Mesenchymal stem cell (in vitro differentiated cells and primary cell): ENCODE results near the gene ARHGEF40.

Source experiments
- DNase-seq: peaks from one replicate; pipeline ENCODE4 v3.0.0-alpha.2; 2013
- H2AFZ ChIP-seq: one replicate; pipeline ENCODE4 v1.6.1; 2013; ENCODE audit warnings: low read depth, mild to moderate bottlenecking, control low read depth, inconsistent platforms, low read length, moderate library complexity
- H2AK5ac ChIP-seq: 2 replicates; pipeline ENCODE4 v1.6.1; 2013; ENCODE audit warnings: low read length, moderate library complexity, mild to moderate bottlenecking, inconsistent platforms; ENCODE audit not compliant: severe bottlenecking
- H2BK120ac ChIP-seq: one replicate; pipeline ENCODE4 v1.6.1; 2013; ENCODE audit warnings: low read depth, mild to moderate bottlenecking, inconsistent platforms, low read length, moderate library complexity
- H2BK12ac ChIP-seq, 2 experiments: one replicate each; pipeline ENCODE4 v1.6.1; 2013; ENCODE audit warnings: inconsistent platforms in 2 of 2, low read length in 2 of 2, mild to moderate bottlenecking in 2 of 2, moderate library complexity in 2 of 2, control low read depth in 1 of 2
- H2BK15ac ChIP-seq: one replicate; pipeline ENCODE4 v1.6.1; 2013; ENCODE audit warnings: mild to moderate bottlenecking, low read depth, inconsistent platforms; ENCODE audit not compliant: poor library complexity, severe bottlenecking
- H2BK5ac ChIP-seq: 2 replicates; pipeline ENCODE4 v1.6.1; 2013; ENCODE audit warnings: low read depth, mild to moderate bottlenecking, low read length, control low read depth, inconsistent platforms; ENCODE audit not compliant: poor library complexity, severe bottlenecking
- H3K14ac ChIP-seq, 2 experiments: one replicate each; pipeline ENCODE4 v1.6.1; 2013; ENCODE audit warnings: inconsistent platforms in 2 of 2, low read length in 2 of 2, control low read depth in 1 of 2, mild to moderate bottlenecking in 1 of 2, moderate library complexity in 1 of 2
- H3K18ac ChIP-seq, 2 experiments: one replicate each; pipeline ENCODE4 v1.6.1; 2013; ENCODE audit warnings: inconsistent platforms in 2 of 2, low read length in 2 of 2, control low read depth in 1 of 2, low read depth in 1 of 2, mild to moderate bottlenecking in 1 of 2
- H3K23ac ChIP-seq, 2 experiments: one replicate each; pipeline ENCODE4 v1.6.1; 2013; ENCODE audit warnings: inconsistent platforms in 2 of 2, low read length in 2 of 2, mild to moderate bottlenecking in 2 of 2, moderate library complexity in 2 of 2, control low read depth in 1 of 2
- H3K27ac ChIP-seq: 2 replicates; pipeline ENCODE4 v1.5.1; 2013; ENCODE audit warnings: mild to moderate bottlenecking, moderate library complexity, low read length, control low read depth, inconsistent platforms; ENCODE audit not compliant: poor library complexity, severe bottlenecking
- H3K27me3 ChIP-seq, 2 experiments: 2 replicates each; pipeline versions ENCODE4 v1.6.1 to v1.7.0; 2013; ENCODE audit warnings: low read length in 2 of 2, mild to moderate bottlenecking in 2 of 2, moderate library complexity in 2 of 2, control low read depth in 1 of 2, inconsistent platforms in 1 of 2; ENCODE audit not compliant: control insufficient read depth in 1 of 2, insufficient read depth in 1 of 2
- H3K36me3 ChIP-seq, 2 experiments: 2 replicates each; pipeline versions ENCODE4 v1.6.1 to v1.7.0; 2013; ENCODE audit warnings: low read length in 2 of 2, control low read depth in 1 of 2, inconsistent platforms in 1 of 2, low read depth in 1 of 2, mild to moderate bottlenecking in 1 of 2; ENCODE audit not compliant: insufficient read depth in 2 of 2, control insufficient read depth in 1 of 2
- H3K4ac ChIP-seq, 2 experiments: one replicate each; pipeline ENCODE4 v1.6.1; 2013; ENCODE audit warnings: inconsistent platforms in 2 of 2, low read length in 2 of 2, mild to moderate bottlenecking in 2 of 2, moderate library complexity in 2 of 2, control low read depth in 1 of 2, low read depth in 1 of 2
- H3K4me1 ChIP-seq: 2 replicates; pipeline ENCODE4 v1.6.1; 2013; ENCODE audit warnings: low read depth, low read length, control low read depth; ENCODE audit not compliant: control insufficient read depth, insufficient read depth
- H3K4me2 ChIP-seq: 2 replicates; pipeline ENCODE4 v1.6.1; 2013; ENCODE audit warnings: low read length, mild to moderate bottlenecking, inconsistent platforms; ENCODE audit not compliant: poor library complexity, severe bottlenecking
- H3K4me3 ChIP-seq, 2 experiments: 2 replicates each; pipeline versions ENCODE4 v1.5.1 to v1.7.0; 2013; ENCODE audit warnings: low read length in 2 of 2, mild to moderate bottlenecking in 2 of 2, control low read depth in 1 of 2, low read depth in 1 of 2; ENCODE audit not compliant: insufficient read depth in 1 of 2
- H3K79me1 ChIP-seq: replicated peaks from 2 replicates; pipeline ENCODE4 v1.6.1; 2013; ENCODE audit warnings: mild to moderate bottlenecking, control low read depth, low read length, inconsistent platforms; ENCODE audit not compliant: poor library complexity, severe bottlenecking
- H3K9ac ChIP-seq: 2 replicates; pipeline ENCODE4 v1.7.0; 2013; ENCODE audit warnings: mild to moderate bottlenecking, low read length, moderate library complexity
- H3K9me3 ChIP-seq: 2 replicates; pipeline ENCODE4 v1.7.0; 2013; ENCODE audit warnings: mild to moderate bottlenecking, low read length; ENCODE audit not compliant: control insufficient read depth
- H4K8ac ChIP-seq: one replicate; pipeline ENCODE4 v1.6.1; 2013; ENCODE audit warnings: inconsistent platforms, mild to moderate bottlenecking, low read length, moderate library complexity
- H4K91ac ChIP-seq: one replicate; pipeline ENCODE4 v1.6.1; 2013; ENCODE audit warnings: mild to moderate bottlenecking, low read length, inconsistent platforms
- WGBS: methylation state at CpG from one replicate; pipeline ENCODE4 v1.1.7; 2013; ENCODE audit warnings: mixed read lengths; 5-methylcytosine and 5-hydroxymethylcytosine counted together

The ARHGEF40 gene

DNA sequence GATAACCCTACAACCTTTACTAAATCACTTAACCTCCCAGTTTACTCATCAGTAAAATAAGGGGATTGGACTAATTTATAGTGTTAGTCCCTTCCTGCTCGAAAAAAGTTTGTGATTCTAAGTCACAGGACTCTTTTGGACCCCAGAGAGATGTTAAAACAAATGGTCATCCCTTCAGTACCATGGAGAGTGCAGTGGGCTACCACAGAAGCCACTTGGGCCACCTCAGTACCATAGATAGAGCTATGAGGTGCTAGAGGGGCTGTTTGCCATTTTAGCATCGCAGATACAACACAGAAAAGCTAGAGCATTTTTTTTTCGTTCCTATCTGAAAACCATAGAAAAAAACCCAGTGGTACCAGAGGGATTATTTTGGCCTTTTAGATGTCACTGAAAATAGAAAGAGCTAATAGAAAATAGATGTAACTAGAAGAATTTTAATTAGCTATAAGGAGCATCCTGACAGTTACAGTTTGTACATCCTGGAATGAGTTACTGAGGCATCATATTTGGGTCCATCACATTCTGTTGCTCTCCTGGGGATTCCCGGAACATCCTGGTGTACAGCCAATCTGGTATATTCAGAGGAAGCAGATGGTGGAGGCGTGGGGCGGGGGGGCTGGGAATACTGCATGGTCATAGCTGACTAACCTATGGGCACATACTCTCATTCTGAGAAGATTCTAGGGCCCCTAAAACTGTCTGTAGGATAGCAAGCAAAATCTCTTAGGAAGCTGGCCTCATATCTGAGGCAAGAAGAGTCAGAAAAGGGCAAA, 25.5 kb downstream of the ARHGEF40 start:
- no peak overlapping the region for H4K91ac ChIP-seq
- H2AK5ac ChIP-seq, result no peak overlapping the region
- peaks cover 28% of the 10 kb centered on the region for H3K4me1 ChIP-seq
- WGBS, result 73% methylated on average over 5 of the region's 6 CpGs
- H2BK120ac ChIP-seq, result no peak overlapping the region
- H3K9ac ChIP-seq, result no peak overlapping the region
- H4K8ac ChIP-seq, result no peak overlapping the region
- H3K27ac ChIP-seq, result peak overlapping the region; percentile 88
- no peak for DNase-seq
- no peak overlapping the region for H3K23ac ChIP-seq
- peaks cover 17 to 27% of the 10 kb centered on the region in 2 experiments for H3K36me3 ChIP-seq
- H3K79me1 ChIP-seq, result peaks cover 12% of the 10 kb centered on the region
- H3K18ac ChIP-seq, result no peak overlapping the region
- H2BK12ac ChIP-seq, result no peak overlapping the region
- H2BK15ac ChIP-seq, result no peak overlapping the region
- H3K4me2 ChIP-seq, result no peak overlapping the region
- H3K4ac ChIP-seq, result no peak overlapping the region
- H3K27me3 ChIP-seq, result no peaks in the 10 kb centered on the region
- H2AFZ ChIP-seq, result no peak overlapping the region
- no peak overlapping the region for H2BK5ac ChIP-seq
- H3K14ac ChIP-seq, result no peak overlapping the region
- no peaks in the 10 kb centered on the region for H3K9me3 ChIP-seq
- H3K4me3 ChIP-seq, result no peak overlapping the region

GRCh38 chr14:21096438-21096837, 26.3 kb downstream of the ARHGEF40 start:
- Histone ChIP-seq H2BK15ac (no peak overlapping the region), H3K79me1 (peaks cover 9% of the 10 kb centered on the region), H2AK5ac (peak overlapping the region; percentile 21), H3K27ac (peak overlapping the region; percentile 88), H3K4me2 (peak overlapping the region; percentile 36), H2BK5ac (no peak overlapping the region), H3K4ac (no peak overlapping the region), H4K91ac (no peak overlapping the region), H3K23ac (no peak overlapping the region), H2BK120ac (no peak overlapping the region), H4K8ac (no peak overlapping the region), H3K9me3 (no peaks in the 10 kb centered on the region), H3K4me1 (peaks cover 28% of the 10 kb centered on the region), H3K27me3 (no peaks in the 10 kb centered on the region), H3K9ac (peak overlapping the region; percentile 32), H3K18ac (no peak overlapping the region), H2BK12ac (no peak overlapping the region), H2AFZ (no peak overlapping the region), H3K14ac (no peak overlapping the region), H3K4me3 (peak overlapping the region in 1 of 2 experiments; percentile 33), H3K36me3 (peaks cover 9 to 19% of the 10 kb centered on the region in 2 experiments)
- DNase-seq, result no peak
- 80% methylated on average over 2 of the region's 3 CpGs for WGBS

DNA sequence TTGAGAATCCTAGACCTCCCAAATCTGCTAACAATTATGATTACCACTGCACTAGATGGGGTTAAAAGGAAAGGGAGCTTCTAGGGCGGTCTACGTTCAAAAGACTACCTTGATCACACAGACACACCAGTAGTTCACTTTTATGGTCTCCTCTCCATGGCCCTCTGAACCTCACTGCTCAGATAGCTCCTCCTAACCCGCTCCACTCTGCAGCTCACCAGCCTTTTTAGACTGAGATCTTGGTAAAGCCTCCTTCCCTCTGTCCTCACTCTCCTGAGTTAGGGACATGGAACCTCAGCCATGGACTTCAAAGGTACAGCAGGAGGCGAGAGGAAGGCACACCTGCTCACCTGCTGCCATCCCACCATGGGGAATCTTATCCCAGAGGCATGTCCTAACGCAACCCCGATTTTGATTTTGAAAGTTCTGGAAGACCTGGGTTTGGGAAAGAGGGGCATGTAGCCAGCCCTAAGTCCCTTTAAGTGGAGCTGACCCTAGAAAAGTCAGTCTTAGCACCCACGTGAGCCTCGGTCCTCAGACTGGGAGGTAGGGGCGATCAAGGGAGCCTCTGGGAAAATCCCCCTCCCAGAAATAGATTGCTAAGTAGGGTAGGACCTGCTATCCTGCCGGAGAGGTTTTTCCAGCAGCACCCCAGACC, 27.0 kb downstream of the ARHGEF40 start:
- no peak overlapping the region for H3K4ac ChIP-seq
- no peak overlapping the region for H2BK120ac ChIP-seq

GRCh38 chr14:21097636-21098075, 27.6 kb downstream of the ARHGEF40 start:
- 9% methylated on average over 10 of the region's 19 CpGs for WGBS
- H2AK5ac ChIP-seq, result peak overlapping the region; percentile 9
- H4K8ac ChIP-seq, result no peak overlapping the region
- no peak overlapping the region for H2BK15ac ChIP-seq
- H3K9ac ChIP-seq, result peak overlapping the region; percentile 47
- H3K79me1 ChIP-seq, result peaks cover 15% of the 10 kb centered on the region
- peak overlapping the region; percentile 49 for H2BK120ac ChIP-seq
- H3K27ac ChIP-seq, result peak overlapping the region; percentile 88
- peak overlapping the region; percentile 58 to 70 for H3K4me3 ChIP-seq
- H3K23ac ChIP-seq, result no peak overlapping the region
- no peak overlapping the region for H2AFZ ChIP-seq
- peak overlapping the region; percentile 70 for H3K4me2 ChIP-seq
- H3K18ac ChIP-seq, result no peak overlapping the region
- H3K9me3 ChIP-seq, result no peaks in the 10 kb centered on the region
- H2BK12ac ChIP-seq, result no peak overlapping the region
- H3K36me3 ChIP-seq, result peaks cover 6 to 7% of the 10 kb centered on the region in 2 experiments
- H4K91ac ChIP-seq, result no peak overlapping the region
- no peak overlapping the region for H2BK5ac ChIP-seq
- H3K14ac ChIP-seq, result no peak overlapping the region
- H3K27me3 ChIP-seq, result no peaks in the 10 kb centered on the region
- H3K4me1 ChIP-seq, result peaks cover 29% of the 10 kb centered on the region
- no peak overlapping the region for H3K4ac ChIP-seq
- no peak for DNase-seq

More for the DNA sequence above, 27.0 kb downstream of the ARHGEF40 start:
- Histone ChIP-seq H2AK5ac (peak overlapping the region; percentile 63), H2BK12ac (no peak overlapping the region), H3K79me1 (peaks cover 12% of the 10 kb centered on the region), H3K27ac (peak overlapping the region; percentile 88), H3K36me3 (peaks cover 6 to 13% of the 10 kb centered on the region in 2 experiments), H4K8ac (no peak overlapping the region), H3K9ac (peak overlapping the region; percentile 47), H3K4me3 (peak overlapping the region; percentile 58 to 70), H3K4me1 (peaks cover 28% of the 10 kb centered on the region), H2AFZ (no peak overlapping the region), H3K23ac (no peak overlapping the region), H3K4me2 (peak overlapping the region; percentile 70), H3K14ac (no peak overlapping the region), H3K9me3 (no peaks in the 10 kb centered on the region), H4K91ac (no peak overlapping the region), H3K27me3 (no peaks in the 10 kb centered on the region), H2BK5ac (no peak overlapping the region), H3K18ac (no peak overlapping the region), H2BK15ac (no peak overlapping the region)
- WGBS, result 56% methylated on average over 10 of the region's 10 CpGs
- no peak for DNase-seq
